ENCODE results near the gene FAM174B. TPM values are rescaled to one million over a fixed set of nuclear protein-coding genes. Genes with fewer than 3 reads are reported as not detected.

The FAM174B gene
- total and polyA plus RNA-seq, 2 donors (not counting 1 experiment from before 2014, with no cell fraction given), result 0.03 to 1.9 TPM

GRCh38 chr15:92687746-92688145, 32.2 kb upstream of the FAM174B start:
- Histone ChIP-seq H3K4me3 (ENCODE audit: control extremely low read depth in 1 of 5, extremely low read depth in 1 of 5, insufficient read depth in 1 of 5, low read depth in 2 of 5, low read length in 4 of 5) (no peak overlapping the region), H3K27me3 (replicated peaks in 1 of 4; ENCODE audit: control extremely low read depth in 1 of 4, control insufficient read depth in 3 of 4, insufficient read depth in 4 of 4, low read length in 3 of 4) (no peaks in the 10 kb centered on the region), H3K36me3 (replicated peaks in 1 of 2; ENCODE audit: control extremely low read depth in 1 of 2, control insufficient read depth in 1 of 2, extremely low read depth in 1 of 2, insufficient read depth in 2 of 2, low read length in 1 of 2) (no peaks in the 10 kb centered on the region), H3K4me2 (replicated peaks; ENCODE audit: low read depth, low read length, poor library complexity, severe bottlenecking) (no peak overlapping the region), H3K9ac (ENCODE audit: low read length) (no peak overlapping the region), H3K9me3 (ENCODE audit: control extremely low read depth in 1 of 3, control insufficient read depth in 2 of 3, insufficient read depth in 1 of 3, low read length in 2 of 3) (peaks cover 0 to 10% (median 7%) of the 10 kb centered on the region in 3 donors), H3K79me2 (ENCODE audit: control insufficient read depth, insufficient read depth, low read length) (no peaks in the 10 kb centered on the region), H3K4me1 (ENCODE audit: control insufficient read depth in 2 of 2, insufficient read depth in 2 of 2, low read length in 2 of 2) (no peaks in the 10 kb centered on the region), H4K20me1 (ENCODE audit: control insufficient read depth, insufficient read depth, low read length, poor library complexity, severe bottlenecking) (no peaks in the 10 kb centered on the region), H3K27ac (ENCODE audit: low read length in 2 of 2) (no peak overlapping the region), H2AFZ (ENCODE audit: insufficient read depth, low read depth, low read length, poor library complexity, severe bottlenecking) (no peak overlapping the region)
- CTCF ChIA-PET, result no interaction called here
- Mint-ChIP-seq H3K27me3 (peaks cover 39% of the 10 kb centered on the region), H3K4me1 (no peaks in the 10 kb centered on the region), H3K4me3 (no peak overlapping the region), H3K27ac (no peak overlapping the region), H3K9me3 (ENCODE audit: insufficient read depth) (peaks cover 9% of the 10 kb centered on the region)
- POLR2A ChIA-PET, result no interaction called here
- intact Hi-C loops (cut with micrococcal nuclease), result no loop called here
- no peak for TF ChIP-seq CTCF (IDR thresholded peaks at IDR 0.05)
- TF ChIP-seq EZH2 (IDR thresholded peaks at IDR 0.05; ENCODE audit: borderline replicate concordance, insufficient read depth, low read depth, low read length, poor library complexity, severe bottlenecking), result no peak
- ATAC-seq (ENCODE audit: low read depth) (no peak), DNase-seq (no peak)
- no CpG with 5 or more reads among the region's 1 CpG for WGBS (ENCODE audit: insufficient coverage)

- no peak overlapping the region for H3K9ac ChIP-seq (ENCODE audit: low read length)
- no peak overlapping the region for H3K27ac ChIP-seq (ENCODE audit: low read length in 2 of 2)
- TF ChIP-seq EZH2 (IDR thresholded peaks at IDR 0.05; ENCODE audit: borderline replicate concordance, insufficient read depth, low read depth, low read length, poor library complexity, severe bottlenecking), result no peak
- no peak for TF ChIP-seq CTCF (IDR thresholded peaks at IDR 0.05)
- intact Hi-C loops (cut with micrococcal nuclease), result no loop called here
- ChIA-PET POLR2A (no interaction called here), CTCF (no interaction called here)
- no peak overlapping the region for H3K4me3 Mint-ChIP-seq
- no peak for DNase-seq
- peaks cover 9% of the 10 kb centered on the region for H3K9me3 Mint-ChIP-seq (ENCODE audit: insufficient read depth)
- H3K36me3 ChIP-seq (replicated peaks in 1 of 2; ENCODE audit: control extremely low read depth in 1 of 2, control insufficient read depth in 1 of 2, extremely low read depth in 1 of 2, insufficient read depth in 2 of 2, low read length in 1 of 2), result no peaks in the 10 kb centered on the region
- H2AFZ ChIP-seq (ENCODE audit: insufficient read depth, low read depth, low read length, poor library complexity, severe bottlenecking), result no peak overlapping the region
- no peak overlapping the region for H3K4me3 ChIP-seq (ENCODE audit: control extremely low read depth in 1 of 5, extremely low read depth in 1 of 5, insufficient read depth in 1 of 5, low read depth in 2 of 5, low read length in 4 of 5)
- H3K79me2 ChIP-seq (ENCODE audit: control insufficient read depth, insufficient read depth, low read length), result no peaks in the 10 kb centered on the region
- peaks cover 39% of the 10 kb centered on the region for H3K27me3 Mint-ChIP-seq
- H3K27me3 ChIP-seq (replicated peaks in 1 of 4; ENCODE audit: control extremely low read depth in 1 of 4, control insufficient read depth in 3 of 4, insufficient read depth in 4 of 4, low read length in 3 of 4), result no peaks in the 10 kb centered on the region
- peaks cover 0 to 10% (median 7%) of the 10 kb centered on the region in 3 donors for H3K9me3 ChIP-seq (ENCODE audit: control extremely low read depth in 1 of 3, control insufficient read depth in 2 of 3, insufficient read depth in 1 of 3, low read length in 2 of 3)
- H3K27ac Mint-ChIP-seq, result no peak overlapping the region
- no peaks in the 10 kb centered on the region for H3K4me1 Mint-ChIP-seq
- H4K20me1 ChIP-seq (ENCODE audit: control insufficient read depth, insufficient read depth, low read length, poor library complexity, severe bottlenecking), result no peaks in the 10 kb centered on the region
- H3K4me2 ChIP-seq (replicated peaks; ENCODE audit: low read depth, low read length, poor library complexity, severe bottlenecking), result no peak overlapping the region
- no peaks in the 10 kb centered on the region for H3K4me1 ChIP-seq (ENCODE audit: control insufficient read depth in 2 of 2, insufficient read depth in 2 of 2, low read length in 2 of 2)
- no peak for ATAC-seq (ENCODE audit: low read depth)
- 100% methylated on average over 2 of the region's 4 CpGs for WGBS (ENCODE audit: insufficient coverage)
These were observed 31.6 kb upstream of the FAM174B start for GRCh38 chr15:92687195-92687602.
